ENCODE measurements around the gene CCR7.
A peak's percentile ranks its signal among the peaks of the same experiment; 100 is the strongest.

The CCR7 gene

GRCh38 chr17:40548982-40549685 is 16.1 kb downstream of the CCR7 start:
- TF ChIP-seq RAD21 (IDR thresholded peaks at IDR 0.05; ENCODE audit: low read depth) (no peak), USF1 (IDR thresholded peaks at IDR 0.05) (no peak), CEBPB (IDR thresholded peaks at IDR 0.05) (peak; percentile 74), CREB1 (IDR thresholded peaks at IDR 0.05; ENCODE audit: low read depth) (no peak), MAX (IDR thresholded peaks at IDR 0.05) (no peak)

- no peak for TF ChIP-seq FOXM1 (IDR thresholded peaks at IDR 0.05; ENCODE audit: borderline replicate concordance, low read depth)
- TF ChIP-seq CREB1 (IDR thresholded peaks at IDR 0.05; ENCODE audit: low read depth) = no peak
- no peak for TF ChIP-seq TAF1 (IDR thresholded peaks at IDR 0.05; ENCODE audit: low read depth)
- TF ChIP-seq REST (IDR thresholded peaks at IDR 0.05; ENCODE audit: low read depth) = no peak
- no peak for TF ChIP-seq CEBPB (IDR thresholded peaks at IDR 0.05)
- TF ChIP-seq NFIC (IDR thresholded peaks at IDR 0.05) = no peak
- no peak for TF ChIP-seq TCF12 (IDR thresholded peaks at IDR 0.05; ENCODE audit: low read depth)
- TF ChIP-seq ZBTB7A (IDR thresholded peaks at IDR 0.05; ENCODE audit: low read depth) = no peak
- TF ChIP-seq YY1 (IDR thresholded peaks at IDR 0.05; ENCODE audit: low read depth) = no peak
- no peak for TF ChIP-seq EP300 (IDR thresholded peaks at IDR 0.05; ENCODE audit: borderline replicate concordance)
- no peak for TF ChIP-seq USF1 (IDR thresholded peaks at IDR 0.05)
Measured at GRCh38 chr17:40548491-40548981, 16.7 kb downstream of the CCR7 start.

- TF ChIP-seq CREB1 (IDR thresholded peaks at IDR 0.05; ENCODE audit: low read depth) = no peak
- no peak for TF ChIP-seq CEBPB (IDR thresholded peaks at IDR 0.05)
- TF ChIP-seq TEAD4 (IDR thresholded peaks at IDR 0.05) = no peak
- no peak for TF ChIP-seq REST (IDR thresholded peaks at IDR 0.05; ENCODE audit: low read depth)
- no peak for TF ChIP-seq EGR1 (IDR thresholded peaks at IDR 0.05)
- TF ChIP-seq TAF1 (IDR thresholded peaks at IDR 0.05; ENCODE audit: low read depth) = no peak
- no peak for TF ChIP-seq USF1 (IDR thresholded peaks at IDR 0.05)
- no peak for TF ChIP-seq TCF12 (IDR thresholded peaks at IDR 0.05; ENCODE audit: low read depth)
- TF ChIP-seq EP300 (IDR thresholded peaks at IDR 0.05; ENCODE audit: borderline replicate concordance) = no peak
- no peak for TF ChIP-seq YY1 (IDR thresholded peaks at IDR 0.05; ENCODE audit: low read depth)
- TF ChIP-seq ZBTB7A (IDR thresholded peaks at IDR 0.05; ENCODE audit: low read depth) = no peak
- no peak for TF ChIP-seq FOXM1 (IDR thresholded peaks at IDR 0.05; ENCODE audit: borderline replicate concordance, low read depth)
- TF ChIP-seq NFIC (IDR thresholded peaks at IDR 0.05) = no peak
- TF ChIP-seq MAX (IDR thresholded peaks at IDR 0.05) = no peak
- no peak for TF ChIP-seq RAD21 (IDR thresholded peaks at IDR 0.05; ENCODE audit: low read depth)
Measured at GRCh38 chr17:40547785-40548478, 17.3 kb downstream of the CCR7 start.

- no peak for TF ChIP-seq EP300 (IDR thresholded peaks at IDR 0.05; ENCODE audit: borderline replicate concordance)
- no peak for TF ChIP-seq FOXM1 (IDR thresholded peaks at IDR 0.05; ENCODE audit: borderline replicate concordance, low read depth)
- no peak for TF ChIP-seq NFIC (IDR thresholded peaks at IDR 0.05)
Measured at GRCh38 chr17:40547079-40547784, 18.0 kb downstream of the CCR7 start.

GRCh38 chr17:40545660-40546059 is 19.6 kb downstream of the CCR7 start:
- TF ChIP-seq TEAD4 (IDR thresholded peaks at IDR 0.05) = no peak
- no peak for TF ChIP-seq REST (IDR thresholded peaks at IDR 0.05; ENCODE audit: low read depth)
- no peak for TF ChIP-seq MAX (IDR thresholded peaks at IDR 0.05)
- no peak for TF ChIP-seq NFIC (IDR thresholded peaks at IDR 0.05)
- no peak for TF ChIP-seq TAF1 (IDR thresholded peaks at IDR 0.05; ENCODE audit: low read depth)
- no peak for TF ChIP-seq FOXM1 (IDR thresholded peaks at IDR 0.05; ENCODE audit: borderline replicate concordance, low read depth)

Measured in Ishikawa (cell line).